Epidermal melanocyte (primary cell): ENCODE measurements around the gene ZNF678.
"Not testable (repeated sequence)": the region's sequence is repeated elsewhere in the genome, so short reads cannot be mapped to it uniquely, and the experiment has no call there.

Source experiments
- DNase-seq: peaks from one replicate; pipeline ENCODE4 v3.0.0; 2011; ENCODE audit warnings: low spot score; ENCODE audit not compliant: insufficient read length

Gene ZNF678

DNA sequence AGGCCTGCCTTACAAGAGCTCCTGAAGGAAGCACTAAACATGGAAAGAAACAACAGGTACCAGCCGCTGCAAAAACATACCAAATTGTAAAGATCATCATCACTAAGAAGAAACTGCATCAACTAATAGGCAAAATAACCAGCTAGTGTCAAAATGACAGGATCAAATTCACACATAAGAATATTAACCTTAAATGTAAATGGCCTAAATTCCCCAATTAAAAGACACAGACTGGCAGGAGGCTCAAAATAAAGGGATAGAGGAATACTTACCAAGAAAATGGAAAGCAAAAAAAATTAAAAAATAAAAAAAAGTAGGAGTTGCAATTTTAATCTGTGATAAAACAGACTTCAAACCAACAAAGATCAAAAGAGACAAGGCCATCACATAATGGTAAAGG, 11.5 kb upstream of the ZNF678 start:
- not testable (repeated sequence) for DNase-seq

GRCh38 chr1:227556288-227556687, 7.1 kb upstream of the ZNF678 start:
- no peak for DNase-seq

DNA sequence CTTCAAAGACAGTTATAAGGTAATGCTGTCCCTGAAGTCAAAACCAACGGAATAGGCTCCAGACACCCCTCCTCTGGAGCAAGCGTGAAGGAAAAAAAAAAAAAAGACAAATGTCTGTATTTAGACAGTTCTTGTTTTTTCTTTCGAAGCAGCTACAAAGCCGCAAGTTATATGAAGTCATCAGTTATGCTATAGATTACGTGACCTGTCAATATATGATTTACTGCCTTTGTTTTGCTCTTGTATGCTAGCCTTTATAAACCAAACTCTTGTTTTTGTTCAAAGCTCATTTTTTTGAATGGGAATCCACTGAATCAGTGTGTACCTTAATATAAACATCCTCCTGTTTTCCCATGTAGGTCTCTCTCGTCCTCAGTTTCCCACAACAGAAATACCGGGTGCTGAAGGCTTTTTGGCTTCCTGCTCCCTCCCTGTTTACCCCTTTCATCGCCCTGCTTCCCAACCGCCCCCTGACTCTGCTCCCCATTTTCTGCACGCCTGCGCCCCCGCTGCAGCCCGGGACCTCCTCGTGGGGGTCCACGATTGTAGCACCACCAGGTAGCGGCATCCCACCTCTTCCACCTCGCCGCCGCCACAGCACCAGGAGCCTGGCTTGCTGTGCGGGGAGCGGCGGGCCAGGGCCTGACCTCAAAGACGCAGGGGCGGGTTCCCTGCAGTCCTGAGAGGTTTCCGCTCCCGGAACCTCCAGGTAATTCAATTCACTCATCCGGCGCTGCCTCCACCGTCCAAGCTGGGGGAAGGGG, 5.2 kb upstream of the ZNF678 start:
- no peak for DNase-seq

GRCh38 chr1:227558732-227559262, 4.6 kb upstream of the ZNF678 start:
- no peak for DNase-seq

- DNase-seq, result no peak
These were observed 3.9 kb upstream of the ZNF678 start for GRCh38 chr1:227559499-227559898.

GRCh38 chr1:227559926-227560325, 3.4 kb upstream of the ZNF678 start:
- DNase-seq, result no peak

DNA sequence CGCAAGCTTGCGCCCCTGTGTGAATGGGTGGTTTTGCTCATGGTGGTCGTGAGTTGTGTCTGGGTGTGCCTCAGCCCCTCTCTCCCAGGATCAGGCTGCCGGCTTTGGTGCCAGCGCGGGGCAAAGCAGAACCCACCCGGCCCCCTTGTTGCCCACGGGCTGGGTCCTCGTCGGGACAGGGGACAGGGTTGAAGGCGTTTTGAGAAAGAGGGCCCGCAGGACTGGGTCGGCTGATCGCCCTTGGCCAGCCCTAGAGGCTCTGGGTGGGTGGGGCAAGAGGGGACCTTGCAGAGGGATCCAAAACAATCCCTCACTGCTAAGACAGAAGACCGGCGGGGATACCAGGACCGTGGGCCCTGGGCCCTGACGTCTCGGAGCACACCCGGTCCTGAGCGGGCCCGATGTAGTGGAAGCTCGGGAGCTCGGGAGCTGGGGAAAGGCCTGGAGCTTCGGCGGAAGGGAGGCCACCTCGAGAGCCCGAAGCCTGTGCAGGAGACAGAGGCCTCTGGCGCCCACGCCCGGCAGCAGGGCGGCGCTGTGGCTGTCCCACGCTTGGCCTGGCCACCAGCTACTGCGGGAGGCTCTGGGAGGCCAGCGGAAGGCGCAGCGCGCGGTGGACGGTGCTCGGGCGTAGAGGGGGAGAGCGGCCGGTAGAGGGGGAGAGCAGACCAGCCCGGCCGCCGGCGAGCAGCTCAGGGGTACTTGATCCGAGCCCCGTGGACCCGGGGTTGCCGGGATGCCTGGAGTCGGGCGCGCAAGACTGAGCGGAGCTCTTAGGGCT, 2.8 kb upstream of the ZNF678 start:
- no peak for DNase-seq

- no peak for DNase-seq
These were observed 2.0 kb upstream of the ZNF678 start for GRCh38 chr1:227561241-227561907.

- no peak for DNase-seq
These were observed 1.3 kb upstream of the ZNF678 start for GRCh38 chr1:227562037-227562436.

DNA sequence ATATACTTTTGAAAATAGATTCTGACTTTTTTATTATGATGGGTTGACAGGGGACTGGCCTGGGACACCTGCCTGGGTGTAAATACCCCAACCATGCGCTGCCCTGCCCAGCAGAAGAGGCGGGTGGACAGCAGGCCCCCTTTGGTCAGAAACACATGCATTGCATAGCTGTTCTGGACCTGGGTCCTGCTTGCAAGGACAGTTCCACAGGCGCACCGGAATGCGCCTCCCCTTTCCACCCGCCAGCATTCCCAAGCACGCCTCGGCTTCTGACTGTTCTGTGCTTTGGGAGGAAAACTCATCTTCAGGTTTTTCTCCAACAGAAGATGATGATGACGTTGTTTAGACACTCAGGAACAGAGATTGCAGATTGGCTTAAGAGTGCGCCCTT, 428 bp upstream of the ZNF678 start:
- no peak for DNase-seq

- no peak for DNase-seq
These were observed 3.9 kb downstream of the ZNF678 start for GRCh38 chr1:227567256-227567655.

DNA sequence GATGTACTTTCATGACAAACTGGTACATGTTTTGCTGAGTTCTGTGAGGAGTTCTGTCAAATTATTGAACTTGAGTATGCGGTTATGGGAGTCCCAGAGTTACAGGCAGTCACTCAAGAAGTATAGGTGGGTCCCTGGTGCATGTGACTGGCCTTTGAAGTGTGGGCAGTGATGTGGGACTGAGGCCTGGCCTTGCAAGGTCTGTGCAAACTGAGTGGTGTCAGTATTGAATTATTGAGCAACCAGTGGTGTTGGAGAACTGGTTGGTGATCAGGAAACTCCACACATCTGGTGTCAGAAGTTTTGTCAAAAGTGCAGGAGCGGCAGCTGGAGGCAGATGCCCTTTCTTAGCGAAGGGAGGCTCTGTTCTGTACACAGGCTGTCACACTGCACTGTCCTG, 5.2 kb downstream of the ZNF678 start:
- DNase-seq, result no peak

GRCh38 chr1:227572752-227573151, 9.4 kb downstream of the ZNF678 start:
- DNase-seq, result no peak

- no peak for DNase-seq
These were observed 11.6 kb downstream of the ZNF678 start for GRCh38 chr1:227574926-227575325.

DNA sequence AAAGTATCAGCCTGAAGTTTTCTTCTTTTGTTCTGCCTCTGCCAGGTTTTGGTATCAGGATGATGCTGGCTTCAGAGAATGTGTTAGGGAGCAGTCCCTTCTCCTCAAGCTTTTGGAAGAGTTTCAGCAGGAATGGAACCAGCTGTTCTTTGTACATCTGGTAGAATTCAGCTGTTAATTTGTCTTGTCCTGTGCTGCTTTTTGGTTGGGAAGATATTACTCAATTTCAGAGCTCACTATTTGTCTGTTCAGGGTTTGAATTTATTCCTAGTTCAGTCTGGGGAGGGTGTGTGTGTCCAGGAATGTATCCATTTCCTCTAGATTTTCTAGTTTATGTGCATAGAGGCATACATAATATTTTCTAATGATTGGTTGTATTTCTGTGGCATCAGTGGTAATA, 12.8 kb downstream of the ZNF678 start:
- DNase-seq, result no peak

DNA sequence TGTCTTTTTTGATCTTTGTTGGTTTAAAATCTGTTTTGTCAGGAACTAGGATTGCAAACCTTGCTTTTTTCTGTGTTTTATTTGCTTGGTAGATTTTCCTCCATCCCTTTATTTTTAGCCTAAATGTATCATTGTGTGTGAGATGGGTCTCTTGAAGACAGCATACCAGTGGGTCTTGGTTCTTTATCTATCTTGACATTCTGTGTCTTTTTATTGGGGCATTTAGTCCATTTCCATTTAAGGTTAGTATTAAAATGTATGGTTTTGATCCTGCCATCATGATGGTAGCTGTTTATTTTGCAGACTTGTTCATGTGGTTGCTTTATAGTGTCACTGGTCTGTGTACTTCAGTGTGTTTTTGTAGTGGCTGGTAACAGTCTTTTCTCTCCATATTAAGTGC, 14.1 kb downstream of the ZNF678 start:
- DNase-seq, result no peak

- no peak for DNase-seq
These were observed 20.0 kb downstream of the ZNF678 start for GRCh38 chr1:227583354-227583753.

DNA sequence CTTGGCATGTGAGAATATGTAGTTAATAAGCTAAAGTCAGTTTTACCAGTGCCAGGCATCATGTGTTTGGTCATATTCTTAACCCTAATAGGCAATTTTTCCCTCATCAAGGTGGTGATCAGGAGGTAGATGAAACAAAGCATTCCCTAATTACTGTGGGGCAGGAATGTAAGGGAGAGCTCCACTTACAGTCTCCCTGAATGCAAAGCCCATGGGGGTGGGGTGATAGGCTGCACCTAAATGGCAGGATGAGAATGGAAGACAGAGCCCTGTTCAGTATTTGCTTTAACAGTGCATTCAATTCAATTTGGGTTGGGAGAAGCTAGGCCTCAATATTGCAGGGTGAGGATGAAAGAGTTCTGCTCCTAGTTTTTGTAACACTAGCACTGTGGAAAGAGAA, 23.4 kb downstream of the ZNF678 start:
- DNase-seq, result no peak

- no peak for DNase-seq
These were observed 24.6 kb downstream of the ZNF678 start for GRCh38 chr1:227587968-227588367.

GRCh38 chr1:227588769-227589168, 25.4 kb downstream of the ZNF678 start:
- DNase-seq, result not testable (repeated sequence)

GRCh38 chr1:227589777-227590176, 26.4 kb downstream of the ZNF678 start:
- not testable (repeated sequence) for DNase-seq

- not testable (repeated sequence) for DNase-seq
These were observed 32.9 kb downstream of the ZNF678 start for GRCh38 chr1:227596222-227596621.
